GM18861 (cell line): ENCODE results near the gene FBXO5.
"Not testable (repeated sequence)": the region's sequence is repeated elsewhere in the genome, so short reads cannot be mapped to it uniquely, and the experiment has no call there.

Experiments
- ATAC-seq: cut with Tn5 transposase; IDR thresholded peaks from one replicate; pipeline ENCODE4 v1.9.1; 2021; ENCODE audit not compliant: unreplicated experiment

FBXO5 gene

GRCh38 chr6:152993431-152993830 is 10.6 kb upstream of the FBXO5 start:
- ATAC-seq = no peak

GRCh38 chr6:152986978-152987377 is 4.1 kb upstream of the FBXO5 start:
- no peak for ATAC-seq

GRCh38 chr6:152985300-152985699 is 2.5 kb upstream of the FBXO5 start:
- ATAC-seq = not testable (repeated sequence)

GRCh38 chr6:152984513-152984872 is 1.7 kb upstream of the FBXO5 start:
- peak; percentile 28 for ATAC-seq

GRCh38 chr6:152983637-152984512 is 1.0 kb upstream of the FBXO5 start:
- peak; percentile 13 for ATAC-seq

GRCh38 chr6:152981989-152982903 is 595 bp downstream of the FBXO5 start:
- no peak for ATAC-seq

GRCh38 chr6:152981219-152981618 is 1.6 kb downstream of the FBXO5 start:
- no peak for ATAC-seq

- ATAC-seq = no peak
Observed at GRCh38 chr6:152980656-152981055, 2.2 kb downstream of the FBXO5 start.

- ATAC-seq = no peak
Observed at GRCh38 chr6:152979116-152979515, 3.7 kb downstream of the FBXO5 start.

- ATAC-seq = no peak
Observed at GRCh38 chr6:152978058-152978457, 4.8 kb downstream of the FBXO5 start.

- ATAC-seq = no peak
Observed at GRCh38 chr6:152977556-152977955, 5.3 kb downstream of the FBXO5 start.

GRCh38 chr6:152976749-152977148 is 6.1 kb downstream of the FBXO5 start:
- ATAC-seq = no peak

- peak; percentile 41 for ATAC-seq
Observed at GRCh38 chr6:152975204-152975915, 7.5 kb downstream of the FBXO5 start.

- no peak for ATAC-seq
Observed at GRCh38 chr6:152973916-152974315, 8.9 kb downstream of the FBXO5 start.

- ATAC-seq = no peak
Observed at GRCh38 chr6:152969688-152970418, 13.0 kb downstream of the FBXO5 start.

GRCh38 chr6:152966168-152966894 is 16.5 kb downstream of the FBXO5 start:
- not testable (repeated sequence) for ATAC-seq

- ATAC-seq = no peak
Observed at GRCh38 chr6:152959333-152959732, 23.5 kb downstream of the FBXO5 start.

GRCh38 chr6:152957796-152958195 is 25.0 kb downstream of the FBXO5 start:
- ATAC-seq = no peak

GRCh38 chr6:152954443-152954842 is 28.4 kb downstream of the FBXO5 start:
- no peak for ATAC-seq
